IMR-90 (cell line): ENCODE measurements around the gene CPN1.

Source experiments
- CEBPB ChIP-seq: IDR thresholded peaks from 2 replicates; pipeline ENCODE4 v1.6.1; 2012; ENCODE audit warnings: low read depth, low read length, improper control_type of control experiment
- CHD1 ChIP-seq: IDR thresholded peaks from 2 replicates; pipeline ENCODE4 v1.6.1; 2012; ENCODE audit warnings: low read depth, low read length, improper control_type of control experiment
- CTCF ChIP-seq: conservative IDR thresholded peaks from 2 replicates; pipeline ENCODE4 v1.5.1; 2012; ENCODE audit warnings: mild to moderate bottlenecking, low read depth, low read length, improper control_type of control experiment
- ELK1 ChIP-seq: fragments of 150-350 bp; IDR thresholded peaks from 2 replicates; pipeline ENCODE4 v1.6.1; 2016; ENCODE audit warnings: low read depth, mild to moderate bottlenecking, low read length, moderate library complexity, borderline replicate concordance
- MAFK ChIP-seq: IDR thresholded peaks from 2 replicates; pipeline ENCODE4 v1.6.1; 2012; ENCODE audit warnings: low read depth, low read length, improper control_type of control experiment
- MAZ ChIP-seq: IDR thresholded peaks from 2 replicates; pipeline ENCODE4 v1.6.1; 2012; ENCODE audit warnings: low read depth, mild to moderate bottlenecking, low read length, improper control_type of control experiment, moderate library complexity, borderline replicate concordance
- POLR2A ChIP-seq: IDR thresholded peaks from 2 replicates; pipeline ENCODE4 v1.6.1; 2012; ENCODE audit warnings: mild to moderate bottlenecking, low read depth, low read length
- RAD21 ChIP-seq: IDR thresholded peaks from 2 replicates; pipeline ENCODE4 v1.6.1; 2012; ENCODE audit warnings: low read length, improper control_type of control experiment
- RCOR1 ChIP-seq: IDR thresholded peaks from 2 replicates; pipeline ENCODE4 v1.6.1; 2012; ENCODE audit warnings: mild to moderate bottlenecking, low read length, improper control_type of control experiment; ENCODE audit not compliant: insufficient replicate concordance
- RFX5 ChIP-seq: IDR thresholded peaks from 2 replicates; pipeline ENCODE4 v1.8.0; 2012; ENCODE audit warnings: low read depth, mild to moderate bottlenecking, low read length, moderate library complexity
- SMC3 ChIP-seq: fragments of 150-350 bp; IDR thresholded peaks from 2 replicates; pipeline ENCODE4 v1.6.1; 2016; ENCODE audit warnings: low read depth, mild to moderate bottlenecking, antibody characterized with exemption, low read length, moderate library complexity
- USF2 ChIP-seq: fragments of 150-350 bp; IDR thresholded peaks from 2 replicates; pipeline ENCODE4 v1.6.1; 2017; ENCODE audit warnings: mild to moderate bottlenecking, antibody characterized with exemption, low read length, low read depth

- TF ChIP-seq RCOR1 (no peak), CTCF (no peak), POLR2A (no peak), MAFK (no peak), SMC3 (no peak), USF2 (no peak), ELK1 (no peak), RAD21 (no peak), CHD1 (no peak), RFX5 (no peak), MAZ (no peak), CEBPB (no peak)
Observed at GRCh38 chr10:100019787-100020141, 61.9 kb downstream of the CPN1 start.
